ENCODE data around the gene DDIT4. TPM values are rescaled to one million over a fixed set of nuclear protein-coding genes. Genes with fewer than 3 reads are reported as not detected.

The DDIT4 gene
- total and polyA plus RNA-seq, 2 of the 8 experiments (the other 6 are each of a cell fraction or from before 2014, with no cell fraction given): 47.4 to 108 TPM

DNA sequence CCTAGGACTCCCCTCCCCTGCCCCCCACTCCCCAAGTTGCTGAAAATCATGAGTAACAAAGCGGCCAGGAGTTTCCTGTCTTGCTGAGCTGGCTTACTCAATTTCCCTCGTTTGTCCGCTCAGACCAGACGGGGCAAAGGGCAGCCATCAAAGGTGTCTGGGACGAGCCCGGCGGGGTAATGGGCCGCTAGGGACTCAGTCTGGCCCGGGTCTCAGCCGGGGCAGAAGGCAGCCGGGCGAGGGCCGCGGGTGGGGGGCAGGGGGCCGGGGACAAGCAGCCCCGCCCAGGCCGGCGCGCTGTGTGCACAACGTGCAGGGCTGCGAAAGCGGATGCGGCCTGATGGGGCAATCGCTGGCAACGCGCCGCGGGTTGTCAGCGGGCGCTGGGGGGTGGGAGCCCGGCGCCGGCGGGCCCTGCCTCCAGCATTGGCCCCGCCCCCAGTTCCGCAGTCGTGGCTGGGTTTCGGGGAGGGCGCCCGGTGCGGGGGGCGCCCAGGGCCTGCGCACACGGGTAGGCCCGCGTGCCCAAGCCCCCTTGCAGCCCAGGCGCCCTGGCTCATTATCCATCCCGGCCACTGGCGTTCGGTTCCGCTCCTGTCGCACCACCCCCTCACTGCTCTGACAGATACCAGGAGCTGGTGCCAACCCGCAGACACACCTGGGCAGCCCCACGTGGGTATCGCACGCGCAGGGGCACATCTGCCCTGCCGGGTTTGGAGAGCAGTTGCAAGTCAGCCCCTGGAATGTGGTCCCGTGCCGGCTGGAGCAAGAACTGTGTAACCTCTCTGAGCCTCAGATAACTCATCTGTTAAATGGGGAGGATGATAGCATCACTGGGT lies 45.9 kb downstream of the DDIT4 start (continued):
- TF ChIP-seq TCF12 (IDR thresholded peaks at IDR 0.05; ENCODE audit: low read depth, low read length) (no peak), GABPA (IDR thresholded peaks at IDR 0.05; ENCODE audit: borderline replicate concordance, insufficient read depth, low read length) (peak; percentile 18; the same call in 1 of the 2 replicates), BACH1 (IDR thresholded peaks at IDR 0.05; ENCODE audit: low read length) (no peak), YY1 (IDR thresholded peaks at IDR 0.05; ENCODE audit: low read depth, low read length) (0 out of 2 replicates have a peak, but pooled peaks have one; percentile 25), RBBP5 (IDR thresholded peaks at IDR 0.05; ENCODE audit: borderline replicate concordance, low read depth, low read length) (peak; percentile 34; the same call in 1 of the 2 replicates), CEBPB (IDR thresholded peaks at IDR 0.05; ENCODE audit: low read depth, low read length) (peak; percentile 91), PHF8 (conservative IDR thresholded peaks at IDR 0.05; ENCODE audit: low read depth, low read length) (0 out of 2 replicates have a peak, but pooled peaks have one; percentile 36), HDAC6 (IDR thresholded peaks at IDR 0.05; ENCODE audit: low read depth, low read length) (no peak), TBP (IDR thresholded peaks at IDR 0.05; ENCODE audit: low read depth, low read length) (peak; percentile 37; the same call in 1 of the 2 replicates), CTBP2 (IDR thresholded peaks at IDR 0.05; ENCODE audit: borderline replicate concordance, insufficient read depth, insufficient read length, low read length) (peak; percentile 81), ASH2L (IDR thresholded peaks at IDR 0.05; ENCODE audit: low read length) (peak; percentile 43), EP300 (IDR thresholded peaks at IDR 0.05; ENCODE audit: borderline replicate concordance in 1 of 2, low read depth in 2 of 2, low read length in 2 of 2) (peak in 1 of 2 experiments; percentile 56; a peak in 1 of 3 replicates), TEAD4 (IDR thresholded peaks at IDR 0.05; ENCODE audit: low read depth, low read length) (peak; percentile 88)
- TF ChIP-seq, protein P1, sequence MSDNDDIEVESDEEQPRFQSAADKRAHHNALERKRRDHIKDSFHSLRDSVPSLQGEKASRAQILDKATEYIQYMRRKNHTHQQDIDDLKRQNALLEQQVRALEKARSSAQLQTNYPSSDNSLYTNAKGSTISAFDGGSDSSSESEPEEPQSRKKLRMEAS (IDR thresholded peaks at IDR 0.05): peak; percentile 61

All from H1 (cell line).